Stimulated activated CD4-positive, alpha-beta T cell treated with anti-CD3 and anti-CD28 coated beads, Interleukin-12 subunit alpha, Interleukin-12 subunit beta, amount 100 ng/mL, for 24 hours (primary cell): Measurements from ENCODE around the gene DBI.
"Not testable (repeated sequence)": the region's sequence is repeated elsewhere in the genome, so short reads cannot be mapped to it uniquely, and the experiment has no call there.

Source experiments
- DNase-seq, 2 experiments: peaks; one replicate each; pipeline ENCODE4 v3.0.0-alpha.2; 2020; ENCODE audit warnings: low read depth in 2 of 2

The DBI gene

DNA sequence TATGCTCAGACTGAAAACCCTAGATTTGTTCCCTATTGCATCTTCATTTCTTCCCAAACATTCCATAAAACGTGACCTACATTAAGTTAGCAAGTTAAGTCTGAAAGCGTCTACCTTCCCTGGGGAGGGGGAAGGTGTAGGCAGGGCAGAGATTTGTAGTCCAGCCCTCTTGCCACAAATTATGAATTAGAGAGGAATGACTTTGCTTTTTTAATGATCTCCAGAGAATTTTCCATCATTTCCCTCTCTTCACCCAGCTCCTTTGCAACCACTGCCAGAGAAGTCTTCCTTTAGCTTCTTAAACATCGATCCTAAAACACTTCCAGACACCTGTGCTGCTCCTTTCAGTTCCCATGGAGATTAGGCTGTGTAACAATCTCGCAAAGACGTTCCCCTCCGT is 1.3 kb upstream of the DBI start:
- DNase-seq: no peak

DNA sequence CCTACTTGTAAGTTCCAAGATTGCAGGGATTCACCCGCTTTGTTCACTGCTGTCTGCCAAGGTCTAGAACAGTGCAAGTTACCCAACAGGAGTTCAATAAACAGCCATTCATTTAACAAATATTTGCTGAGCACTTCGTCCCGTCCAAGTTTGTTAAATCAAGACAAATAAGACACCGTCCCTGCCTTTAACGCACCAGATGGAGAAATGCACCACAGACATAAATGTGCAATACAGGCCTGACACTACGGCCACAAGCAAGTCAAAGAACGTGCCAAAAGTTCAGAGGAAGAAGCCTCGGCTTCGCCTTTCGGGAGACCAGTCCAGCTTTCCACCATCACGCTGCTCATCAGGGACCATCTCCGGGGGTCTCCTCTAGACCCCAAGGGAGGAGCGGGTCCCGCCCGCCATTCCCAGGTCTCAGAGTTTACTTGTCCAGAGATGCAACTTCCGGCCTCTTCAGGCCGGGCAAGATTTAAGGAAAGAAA is 572 bp upstream of the DBI start:
- no peak for DNase-seq

DNA sequence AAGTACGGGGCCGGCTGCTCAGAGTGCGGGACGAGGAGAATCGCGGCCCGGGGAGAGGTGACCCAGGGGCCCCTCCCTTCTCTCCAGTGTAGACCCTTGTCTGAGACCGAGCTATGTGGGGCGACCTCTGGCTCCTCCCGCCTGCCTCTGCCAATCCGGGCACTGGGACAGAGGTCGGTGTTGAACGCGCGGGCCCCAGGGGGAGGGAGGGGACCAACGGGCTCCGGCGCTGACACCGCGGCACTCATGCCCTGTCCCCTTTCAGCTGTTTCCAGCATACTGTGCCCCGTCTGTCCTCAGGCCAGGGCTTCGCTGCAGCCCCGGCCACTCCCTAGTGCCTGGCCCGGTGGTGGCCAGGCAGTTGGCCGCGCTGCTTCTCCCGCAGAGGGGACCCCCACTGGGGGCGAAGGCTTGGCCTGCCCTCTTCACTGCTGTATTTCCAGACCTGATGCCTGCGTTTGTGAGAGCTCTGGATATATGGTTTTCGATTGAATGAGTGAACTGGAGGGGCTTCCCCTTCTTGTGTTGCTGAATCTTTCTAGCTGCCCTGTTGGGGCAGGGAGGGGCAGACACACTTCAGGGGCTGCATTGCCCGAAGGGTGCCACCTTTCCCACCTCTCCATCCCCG is 809 bp downstream of the DBI start:
- peak in 1 of 2 experiments; percentile 43 for DNase-seq

DNA sequence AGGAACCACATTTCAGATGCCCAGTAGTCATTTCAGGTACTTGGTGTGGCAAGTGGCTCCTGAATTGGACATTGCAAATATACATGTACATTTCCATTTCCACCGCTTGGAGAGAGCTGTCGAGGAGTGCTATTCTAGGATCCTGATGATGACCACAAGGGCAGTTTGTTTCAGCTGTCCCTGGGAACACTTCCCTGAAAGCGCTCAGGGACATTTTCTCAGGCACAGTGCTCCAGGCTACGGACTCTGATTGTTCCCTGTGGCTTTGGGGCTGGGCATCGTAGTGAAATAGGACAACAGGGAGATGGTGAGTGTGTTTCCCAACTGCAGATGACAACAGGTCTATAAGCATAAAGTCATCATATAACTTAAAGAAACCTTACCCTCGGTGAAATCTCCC is 3.1 kb downstream of the DBI start:
- DNase-seq: no peak

DNA sequence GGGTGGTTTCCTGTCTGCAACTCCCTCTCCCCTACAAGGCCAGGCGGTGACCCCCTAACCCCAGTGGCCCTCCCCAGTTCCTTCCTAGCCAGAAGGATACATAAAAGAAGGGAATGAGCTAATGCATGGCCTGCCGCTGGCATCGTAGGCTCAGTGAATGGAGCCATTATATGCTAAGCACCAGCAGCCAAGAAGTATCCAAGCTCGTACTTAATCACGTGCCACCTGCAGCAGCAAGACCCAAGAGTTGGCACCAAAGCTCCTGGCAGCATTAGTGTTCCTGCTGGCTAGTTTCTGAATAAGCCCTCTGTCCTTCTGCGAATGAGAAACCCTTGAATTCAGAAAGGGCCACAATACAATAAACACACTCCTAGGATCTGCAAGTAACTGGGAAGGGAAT is 4.3 kb downstream of the DBI start:
- no peak for DNase-seq

DNA sequence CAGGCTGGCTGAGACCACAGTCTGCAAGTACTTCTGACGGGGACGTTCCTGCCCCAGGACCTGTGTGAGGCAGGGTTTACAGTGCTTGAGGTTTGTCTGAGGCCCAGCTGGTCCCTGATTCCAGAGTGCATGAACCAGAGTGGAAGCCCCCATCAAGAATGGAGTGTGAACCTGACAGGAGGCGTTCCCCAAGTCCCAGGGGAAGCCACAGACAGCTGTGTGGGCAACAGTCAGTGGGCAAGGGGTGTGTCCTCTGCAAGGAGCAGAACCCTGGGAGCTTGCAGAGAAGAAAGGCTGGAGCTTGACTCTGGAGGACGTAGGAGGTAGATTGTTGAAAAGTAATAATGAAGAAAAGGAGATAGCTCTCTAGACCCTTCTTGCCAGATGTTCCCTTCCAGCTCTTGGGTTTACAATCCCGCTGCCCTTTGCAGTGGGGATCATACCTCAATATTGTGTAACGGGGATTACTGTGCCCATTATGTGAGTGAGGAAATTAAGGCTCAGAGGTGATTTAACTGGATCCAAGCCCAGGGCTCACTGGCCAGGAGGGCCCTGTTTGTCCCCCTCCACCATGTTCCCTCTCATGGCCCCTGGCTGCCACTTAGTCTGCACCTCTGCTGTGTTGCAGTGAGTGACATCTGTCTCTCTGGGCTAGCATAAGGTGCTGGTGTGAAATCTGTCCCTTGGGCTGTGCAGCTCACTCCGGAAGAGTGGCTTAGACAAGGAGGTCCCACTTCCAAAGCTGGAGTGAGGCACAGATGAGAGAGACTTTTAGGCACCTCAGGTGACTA is 6.2 kb downstream of the DBI start:
- DNase-seq: no peak

DNA sequence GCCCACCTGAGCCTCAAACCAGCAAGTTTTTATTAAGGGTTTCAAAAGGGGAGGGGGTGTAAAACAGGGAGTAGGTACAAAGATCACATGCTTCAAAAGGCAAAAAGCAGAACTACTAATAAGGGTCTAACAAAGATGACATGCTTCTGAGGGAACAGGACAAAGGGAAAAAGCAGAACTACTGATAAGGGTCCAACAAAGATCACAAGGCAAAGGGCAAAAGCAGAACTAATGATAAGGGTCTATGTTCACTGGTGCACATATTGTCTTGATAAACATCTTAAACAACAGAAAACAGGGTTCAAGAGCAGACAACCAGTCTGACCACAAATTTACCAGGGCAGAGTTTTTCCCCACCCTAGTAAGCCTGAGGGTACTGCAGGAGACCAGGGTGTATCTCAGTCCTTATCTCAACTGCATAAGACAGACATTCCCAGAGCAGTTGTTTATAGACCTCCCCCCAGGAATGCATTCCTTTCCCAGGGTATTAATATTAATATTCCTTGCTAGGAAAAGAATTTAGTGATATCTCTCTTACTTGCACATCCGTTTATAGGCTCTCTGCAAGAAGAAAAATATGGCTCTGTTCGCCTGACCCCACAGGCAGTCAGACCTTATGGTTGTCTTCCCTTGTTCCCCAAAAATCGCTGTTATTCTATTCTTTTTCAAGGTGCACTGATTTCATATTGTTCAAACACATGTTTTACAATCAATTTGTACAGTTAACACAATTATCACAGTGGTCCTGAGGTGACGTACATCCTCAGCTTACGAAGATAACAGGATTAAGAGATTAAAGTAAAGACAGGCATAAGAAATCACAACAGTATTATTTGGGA is 7.3 kb downstream of the DBI start:
- not testable (repeated sequence) for DNase-seq

DNA sequence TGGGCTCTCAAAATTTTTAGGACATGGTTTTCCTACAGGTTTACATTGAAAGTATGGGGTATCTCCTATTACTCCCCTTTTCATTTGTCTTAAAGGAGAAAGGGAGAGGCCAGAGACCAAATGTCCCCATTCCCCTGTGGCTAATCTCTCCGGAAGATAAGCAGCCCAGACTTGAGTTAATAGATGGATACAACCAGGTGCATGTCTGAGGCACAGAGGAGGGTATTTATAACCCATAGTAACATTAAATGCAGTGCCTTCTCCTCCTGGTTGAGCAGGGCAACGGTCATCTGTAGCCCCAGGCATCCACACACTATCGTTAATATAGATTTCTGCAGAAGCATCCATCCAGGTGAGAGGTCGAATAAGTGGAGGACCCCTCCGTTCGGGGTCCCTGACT is 9.6 kb downstream of the DBI start:
- not testable (repeated sequence) for DNase-seq

DNA sequence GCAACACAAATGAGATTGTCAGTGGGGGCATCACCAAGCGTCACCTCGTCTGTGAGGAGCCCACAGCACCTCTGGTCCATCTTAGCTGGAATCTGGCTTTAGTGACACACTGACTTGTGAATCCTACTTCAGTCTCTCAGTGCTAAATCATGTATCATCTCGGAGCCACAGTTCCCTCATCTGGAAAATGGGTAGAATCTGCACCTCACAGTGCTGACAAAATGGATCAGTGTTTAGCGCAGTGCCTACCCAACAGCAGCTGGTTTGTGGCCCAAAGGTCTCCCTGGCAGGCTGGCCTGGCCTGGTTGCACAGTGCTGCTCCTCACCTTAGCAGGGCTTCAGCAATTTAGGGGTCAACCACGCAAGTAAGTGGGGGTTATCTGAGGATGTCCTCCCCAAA is 10.0 kb downstream of the DBI start:
- DNase-seq: no peak

DNA sequence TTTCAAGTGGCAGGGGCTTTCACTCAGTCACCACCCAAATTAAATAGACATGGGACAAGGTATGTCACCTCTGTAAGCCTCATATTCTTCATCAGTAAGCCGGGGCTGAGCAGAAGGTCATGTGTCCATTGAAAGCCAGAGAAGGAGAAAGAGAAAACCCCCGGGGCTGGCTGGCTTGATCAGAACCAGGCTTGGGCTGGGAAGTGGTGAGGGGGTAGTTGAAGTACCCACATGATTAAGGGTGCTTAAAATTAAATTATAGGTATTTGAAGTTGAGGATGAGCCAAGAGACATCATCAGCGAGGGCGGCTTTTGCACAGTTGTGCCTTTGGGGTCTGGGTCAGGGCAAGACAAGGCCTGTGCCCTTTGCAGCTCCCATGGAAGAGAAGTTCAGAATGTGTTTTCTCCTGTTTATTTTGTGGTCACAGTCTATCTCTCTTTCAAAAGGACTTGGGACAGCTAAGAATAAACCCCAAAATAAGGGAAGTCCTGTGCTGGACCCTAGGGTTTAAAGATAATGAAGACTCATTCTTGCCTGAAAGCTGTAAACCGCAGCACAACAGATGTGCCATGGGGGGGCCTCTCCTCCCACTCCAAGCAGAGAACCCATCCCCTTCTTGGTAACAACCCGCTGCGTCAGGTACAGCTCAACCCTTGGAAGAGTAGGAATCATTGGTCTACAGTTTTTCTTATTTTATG is 10.7 kb downstream of the DBI start:
- DNase-seq: no peak

DNA sequence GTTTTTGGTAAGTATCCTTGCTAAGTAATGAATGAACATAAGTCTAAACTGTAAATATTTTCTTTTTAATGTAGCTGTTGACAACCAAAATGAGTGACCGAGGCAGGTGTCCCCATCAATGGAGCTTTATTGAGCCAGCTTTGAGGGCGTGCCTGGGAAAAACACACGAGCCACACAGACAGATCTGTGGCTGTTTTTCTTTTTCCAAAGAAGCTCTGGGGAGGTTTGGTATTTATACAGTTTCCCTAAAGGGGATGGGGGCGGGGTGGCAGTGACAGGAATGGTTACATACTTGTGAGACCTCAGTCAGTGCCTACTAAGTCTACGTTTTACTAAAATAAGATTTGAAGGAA is 11.2 kb downstream of the DBI start:
- no peak for DNase-seq

DNA sequence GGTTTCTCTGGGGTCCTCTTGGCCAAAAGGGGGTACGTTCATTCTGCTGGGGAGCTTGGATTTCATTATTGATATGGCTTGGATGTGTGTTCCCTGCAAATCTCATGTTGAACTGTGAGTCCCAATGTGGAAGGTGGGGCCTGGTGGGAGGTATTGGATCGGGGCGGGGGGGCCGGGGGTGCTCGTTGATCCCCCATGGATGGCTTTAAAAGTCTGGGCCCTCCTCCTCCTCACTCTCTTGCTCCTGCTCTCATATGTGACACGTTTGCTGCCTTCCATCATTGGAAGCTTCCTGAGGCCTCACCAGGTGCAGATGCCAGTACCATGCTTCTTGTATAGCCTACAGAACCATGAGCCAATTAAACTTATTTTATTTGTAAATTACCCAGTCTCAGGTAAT is 11.8 kb downstream of the DBI start:
- DNase-seq: no peak

DNA sequence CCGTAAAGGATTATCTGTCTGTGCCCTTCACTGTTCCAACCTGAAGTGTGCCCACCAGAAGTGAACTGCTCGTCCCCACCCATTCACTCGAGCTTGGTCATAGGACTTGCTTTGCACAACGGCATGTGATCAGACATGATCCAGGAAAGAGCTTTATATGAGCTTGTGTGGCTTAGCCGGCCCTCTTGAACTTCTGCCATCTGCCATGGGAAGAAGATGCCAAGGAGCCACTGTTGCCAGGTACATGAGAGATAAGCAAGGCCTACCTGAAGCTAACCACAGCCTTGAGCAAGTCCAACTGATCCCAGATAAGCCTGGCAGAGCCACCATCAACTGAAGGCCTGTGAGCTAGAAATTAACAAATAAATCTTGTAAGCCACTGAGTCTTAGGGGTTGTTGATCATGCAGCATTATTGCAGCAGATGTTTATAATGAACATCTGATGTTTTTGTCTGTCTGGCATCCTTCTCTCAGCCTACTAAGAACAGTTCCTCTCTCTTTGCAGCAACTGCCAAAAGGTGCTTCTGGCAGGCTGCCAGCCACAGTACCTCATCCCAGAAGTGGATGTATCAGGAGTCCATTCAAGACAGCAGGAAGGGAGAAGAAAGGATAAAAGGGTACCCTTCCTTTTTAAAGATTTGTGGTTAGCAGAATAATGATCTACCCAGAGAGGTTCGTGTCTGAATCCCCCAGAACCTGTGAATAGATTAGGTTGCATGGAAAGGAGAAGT is 16.8 kb downstream of the DBI start:
- DNase-seq: no peak

DNA sequence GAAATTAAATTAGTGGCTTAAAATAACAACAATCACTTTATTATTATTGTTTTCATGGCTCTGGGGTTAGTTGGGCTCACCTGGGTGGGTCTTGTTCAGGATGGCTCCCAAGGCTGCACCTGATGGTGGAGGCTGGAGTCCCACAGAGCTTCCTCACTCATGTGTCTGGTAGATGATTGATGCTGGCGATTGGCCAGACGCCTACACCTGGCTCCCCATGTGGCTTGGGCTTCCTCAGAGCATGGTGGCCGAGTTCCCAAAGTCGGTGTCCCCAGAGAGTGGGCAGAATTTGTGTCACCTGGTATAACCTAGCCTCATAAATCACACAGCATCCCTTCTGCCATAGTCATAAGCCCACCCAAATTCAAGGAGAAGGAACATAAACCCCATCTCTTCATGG is 18.2 kb downstream of the DBI start:
- DNase-seq: no peak

DNA sequence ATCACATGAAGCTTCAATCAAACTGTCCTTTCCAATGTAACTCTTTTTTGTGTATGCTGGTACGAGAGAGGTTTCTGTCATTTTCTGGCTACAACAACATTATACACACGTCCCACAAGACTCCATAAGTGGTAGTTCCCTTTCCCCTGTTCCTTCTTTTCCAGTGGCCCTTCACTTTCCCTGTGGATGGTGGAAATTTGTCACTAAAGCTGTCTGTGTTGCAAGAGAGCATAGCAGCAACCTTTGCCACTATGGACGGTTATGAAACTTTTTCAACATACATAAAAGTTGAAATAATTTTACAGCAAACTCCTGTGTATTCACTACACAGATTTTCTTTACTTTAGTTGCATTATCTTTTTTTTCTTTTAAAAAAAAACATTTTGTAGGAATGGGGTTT is 18.7 kb downstream of the DBI start:
- no peak for DNase-seq

DNA sequence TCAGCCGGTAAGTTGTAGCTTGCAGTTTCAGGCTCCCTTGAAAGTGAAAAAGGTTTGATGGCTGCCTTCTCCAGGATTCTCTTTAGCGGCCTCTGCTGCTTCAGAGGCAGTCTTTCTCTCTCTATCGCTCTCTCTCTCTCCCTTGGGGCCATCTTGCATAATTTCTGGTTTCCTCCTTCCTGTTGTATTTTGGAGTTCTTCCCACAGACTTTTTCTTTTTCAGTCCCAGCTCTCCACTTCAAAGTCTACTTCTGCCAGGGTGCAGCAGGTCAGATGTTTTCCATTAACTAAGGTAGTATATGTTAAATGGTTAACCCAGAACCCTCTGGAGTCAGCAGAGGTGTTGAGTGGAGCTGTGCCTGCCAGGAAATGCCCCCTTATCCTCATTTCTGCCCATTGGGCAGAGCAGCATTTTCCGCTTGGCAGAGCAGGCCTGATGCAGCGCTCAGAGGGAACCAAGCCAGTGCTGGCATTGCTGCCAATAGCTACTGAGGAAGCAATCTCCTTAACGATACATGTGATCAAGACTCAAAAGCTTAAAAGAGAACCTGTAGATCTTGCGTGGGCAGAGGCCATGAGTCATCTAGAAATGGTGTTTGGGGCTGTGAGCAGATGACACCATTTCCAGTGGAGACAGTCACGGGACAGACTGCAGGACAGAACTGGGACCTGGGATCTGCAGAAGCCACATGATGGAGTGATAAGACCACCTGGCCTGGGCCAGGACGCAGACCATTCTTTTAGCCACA is 20.8 kb downstream of the DBI start:
- peak in 1 of 2 experiments; percentile 13 for DNase-seq

DNA sequence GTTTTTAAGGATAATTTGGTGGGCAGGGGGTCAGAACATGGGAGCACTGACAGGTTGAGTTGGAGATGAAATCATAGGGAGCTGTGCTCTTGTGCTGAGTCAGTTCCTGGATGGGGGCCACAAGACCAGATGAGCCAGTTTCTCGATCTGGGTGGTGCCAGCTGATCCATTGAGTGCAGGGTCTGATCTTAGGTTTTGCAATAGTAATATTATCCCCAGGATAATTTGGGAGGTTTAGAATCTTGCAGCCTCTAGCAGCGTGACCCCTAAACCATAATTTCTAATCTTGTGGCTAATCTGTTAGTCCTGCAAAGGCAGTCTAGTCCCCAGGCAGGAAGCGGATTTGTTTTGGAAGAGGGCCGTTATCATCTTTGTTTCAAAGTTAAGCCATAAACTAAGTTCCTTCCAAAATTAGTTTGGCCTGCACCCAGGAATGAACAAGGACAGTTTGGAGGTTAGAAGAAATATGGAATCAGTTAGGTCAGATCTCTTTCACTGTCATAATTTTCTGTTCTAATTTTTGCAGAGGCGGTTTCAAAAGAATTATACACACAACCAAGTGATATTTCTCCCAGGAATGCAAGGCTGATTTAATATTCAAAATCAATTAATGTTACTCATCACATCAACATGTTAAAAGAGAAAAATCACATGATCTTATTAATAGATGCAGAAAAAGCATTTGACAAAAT is 23.0 kb downstream of the DBI start:
- DNase-seq: no peak

DNA sequence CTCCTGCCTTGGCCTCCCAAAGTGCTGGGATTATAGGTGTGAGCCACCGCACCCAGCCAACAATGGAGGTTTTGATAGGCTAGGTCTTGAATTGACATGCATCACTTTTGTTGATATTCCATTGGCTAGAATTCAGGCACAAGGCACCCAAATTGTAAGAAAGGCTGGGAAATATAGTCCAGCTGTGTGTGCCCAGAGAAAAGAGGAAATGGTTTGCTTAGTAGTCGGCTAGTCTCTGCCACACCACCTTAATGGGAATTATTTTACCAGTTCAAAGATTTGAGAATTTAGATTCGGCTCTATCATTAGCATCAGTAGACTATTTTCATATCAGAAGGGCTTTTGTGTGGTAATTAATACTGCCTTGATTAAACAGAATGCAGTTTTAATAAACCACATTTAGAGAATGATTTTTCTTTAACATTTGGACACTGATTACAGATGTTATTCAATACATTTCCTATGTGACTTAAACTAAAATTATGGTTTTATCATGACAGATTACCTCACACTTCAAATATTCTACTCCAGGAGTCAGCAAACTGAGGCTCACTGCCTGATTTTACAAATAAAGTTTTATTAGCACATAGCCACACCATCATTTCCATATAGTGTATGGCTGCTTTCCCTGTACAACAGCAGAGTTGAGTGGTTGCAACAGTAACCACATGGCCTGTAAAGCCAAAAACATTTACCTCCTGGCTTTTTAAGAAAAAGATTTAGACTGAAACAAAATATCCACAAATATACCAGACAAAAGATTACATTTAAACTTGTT is 27.4 kb downstream of the DBI start:
- DNase-seq: no peak

DNA sequence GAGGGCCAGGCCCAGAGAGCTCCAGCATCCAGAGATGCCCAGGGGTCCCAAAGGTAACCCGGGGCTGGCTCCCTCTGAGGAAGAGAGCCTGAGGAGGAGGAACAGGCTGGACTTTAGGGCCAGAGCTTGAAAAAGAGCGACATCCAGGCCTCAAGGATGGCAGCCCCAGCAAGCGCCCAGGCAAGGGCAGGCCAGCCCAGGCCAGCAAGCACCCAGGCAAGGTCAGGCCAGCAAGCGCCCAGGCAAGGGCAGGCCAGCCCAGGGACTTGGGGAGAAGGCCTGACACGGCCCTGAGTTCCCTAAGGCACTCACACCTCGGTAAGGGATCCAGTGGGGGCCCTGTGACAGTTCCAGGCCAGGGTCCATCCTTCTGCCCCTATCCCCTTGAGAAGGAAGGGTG is 30.4 kb downstream of the DBI start:
- DNase-seq: no peak
